NCI-H345 treated with DMSO at 0.1 percent for 48 hours (cell line): ENCODE measurements around the gene RUFY2.
"Not testable (repeated sequence)": the region's sequence is repeated elsewhere in the genome, so short reads cannot be mapped to it uniquely, and the experiment has no call there.

Experiments used
- DNase-seq: peaks from one replicate; lab custom pipeline; 2025; ENCODE audit not compliant: unreplicated experiment; lab: John Stamatoyannopoulos, UW

Gene RUFY2, protein sequence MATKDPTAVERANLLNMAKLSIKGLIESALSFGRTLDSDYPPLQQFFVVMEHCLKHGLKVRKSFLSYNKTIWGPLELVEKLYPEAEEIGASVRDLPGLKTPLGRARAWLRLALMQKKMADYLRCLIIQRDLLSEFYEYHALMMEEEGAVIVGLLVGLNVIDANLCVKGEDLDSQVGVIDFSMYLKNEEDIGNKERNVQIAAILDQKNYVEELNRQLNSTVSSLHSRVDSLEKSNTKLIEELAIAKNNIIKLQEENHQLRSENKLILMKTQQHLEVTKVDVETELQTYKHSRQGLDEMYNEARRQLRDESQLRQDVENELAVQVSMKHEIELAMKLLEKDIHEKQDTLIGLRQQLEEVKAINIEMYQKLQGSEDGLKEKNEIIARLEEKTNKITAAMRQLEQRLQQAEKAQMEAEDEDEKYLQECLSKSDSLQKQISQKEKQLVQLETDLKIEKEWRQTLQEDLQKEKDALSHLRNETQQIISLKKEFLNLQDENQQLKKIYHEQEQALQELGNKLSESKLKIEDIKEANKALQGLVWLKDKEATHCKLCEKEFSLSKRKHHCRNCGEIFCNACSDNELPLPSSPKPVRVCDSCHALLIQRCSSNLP

DNA sequence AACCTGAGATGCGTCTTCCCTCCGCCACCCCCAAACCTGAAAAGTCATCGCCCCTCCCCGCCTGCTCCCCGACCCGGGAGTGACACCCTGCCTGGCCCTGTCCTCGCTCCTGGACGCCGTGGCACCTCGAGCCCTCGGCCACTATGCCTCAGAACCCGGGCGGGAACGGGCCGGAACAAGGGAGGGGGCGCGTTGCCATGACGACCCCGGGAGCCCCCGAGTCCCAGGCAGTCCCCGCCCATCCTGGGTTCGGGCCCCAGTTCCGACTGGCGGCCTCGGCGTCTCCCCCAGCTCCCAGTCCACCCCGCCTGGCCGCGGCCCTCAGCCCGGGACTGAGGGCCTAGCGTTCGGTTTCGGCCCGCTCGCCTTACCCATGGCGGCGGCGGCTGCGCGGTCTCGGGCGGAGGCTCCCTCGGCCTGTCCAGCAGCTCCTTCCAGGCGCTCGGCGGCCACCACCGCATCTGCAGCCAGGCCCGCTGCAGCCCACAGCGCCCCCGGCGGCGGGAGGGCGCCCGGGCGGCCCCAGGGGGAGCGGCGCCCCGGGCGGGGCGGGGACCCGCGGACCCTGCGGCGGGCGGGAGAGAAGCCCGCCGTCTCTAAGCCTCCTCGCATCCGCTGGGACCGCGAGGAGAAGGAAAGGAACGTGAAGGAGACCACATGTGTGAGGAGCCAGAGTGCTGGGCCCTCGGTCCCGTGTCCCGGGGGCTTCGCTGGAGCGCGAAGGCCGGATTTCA, at the start of gene RUFY2:
RUFY2 (minus strand) TSS at position 463 of the 734 bp plus-strand sequence; CDS start at position 375, 88 bp downstream.
- DNase-seq, result peak; percentile 43

DNA sequence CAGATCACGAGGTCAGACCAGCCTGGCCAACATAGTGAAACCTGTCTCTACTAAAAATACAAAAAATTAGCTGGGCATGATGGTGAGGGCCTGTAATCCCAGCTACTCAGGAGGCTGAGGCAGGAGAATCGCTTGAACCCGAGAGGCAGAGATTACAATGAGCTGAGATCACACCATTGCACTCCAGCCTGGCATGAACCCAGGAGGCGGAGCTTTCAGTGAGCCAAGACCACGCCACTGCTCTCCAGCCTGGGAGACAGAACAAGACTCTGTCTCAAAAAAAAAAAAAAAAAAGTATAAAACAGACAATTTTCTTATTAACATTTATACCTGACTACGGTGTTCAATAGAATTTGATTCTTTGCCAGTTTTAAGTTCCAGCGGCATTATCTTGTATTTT, 42.6 kb upstream of the RUFY2 start:
- not testable (repeated sequence) for DNase-seq

DNA sequence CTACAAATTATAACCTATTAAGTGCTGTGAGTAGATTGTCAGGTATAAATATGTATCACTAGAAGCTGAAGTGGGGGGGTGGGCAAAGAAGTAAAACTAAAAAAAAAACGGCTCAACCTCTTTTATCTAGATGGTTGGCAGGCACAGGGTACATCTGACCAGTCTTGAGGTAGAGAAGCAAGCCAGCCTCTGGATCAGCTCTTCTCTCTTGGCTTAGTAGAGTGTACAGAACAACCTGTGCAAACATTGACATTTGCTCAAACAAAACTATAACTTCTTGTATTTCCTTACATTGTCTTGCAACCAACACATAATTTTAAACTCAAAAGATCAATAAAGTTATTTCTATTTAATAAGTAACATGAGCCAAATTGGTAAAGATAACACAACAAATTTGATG, 39.1 kb upstream of the RUFY2 start:
- no peak for DNase-seq

GRCh38 chr10:68442971-68443370, 35.9 kb upstream of the RUFY2 start:
- DNase-seq, result no peak

DNA sequence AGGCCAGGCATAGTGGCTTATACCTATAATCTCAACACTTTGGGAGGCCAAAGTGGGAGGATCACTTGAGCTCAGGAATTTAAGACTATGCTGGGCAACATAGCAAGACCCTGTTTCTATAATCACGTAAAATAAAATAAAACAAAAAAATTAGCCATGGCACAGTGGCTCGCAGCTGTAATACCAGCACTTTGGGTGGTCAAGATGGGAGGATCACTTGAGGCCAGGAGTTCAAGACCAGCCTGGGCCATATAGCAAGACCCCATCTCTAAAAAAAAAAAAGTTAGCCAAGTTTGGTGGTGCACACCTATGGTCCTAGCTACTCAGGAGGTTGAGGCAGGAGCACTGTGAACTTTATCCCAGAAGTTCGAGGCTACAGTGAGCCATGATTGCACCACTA, 33.8 kb upstream of the RUFY2 start:
- DNase-seq, result no peak

DNA sequence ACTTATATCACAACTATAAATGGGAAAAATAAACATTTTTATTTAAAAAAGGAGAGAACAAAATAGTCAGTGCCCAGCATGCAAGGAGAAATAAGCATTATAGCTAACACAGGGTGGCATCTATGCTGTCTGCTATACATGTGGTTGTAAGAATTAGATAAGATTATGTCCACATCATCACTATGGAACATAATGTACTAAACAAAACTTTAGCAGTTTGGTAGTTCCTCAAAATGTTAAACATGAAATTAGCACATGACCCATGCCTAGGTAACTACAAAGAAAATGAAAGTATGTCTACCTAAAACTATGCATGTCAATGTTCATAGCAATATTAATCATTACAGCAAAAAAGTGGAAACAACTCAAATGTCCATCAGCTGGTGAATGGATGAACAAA, 28.7 kb upstream of the RUFY2 start:
- no peak for DNase-seq

DNA sequence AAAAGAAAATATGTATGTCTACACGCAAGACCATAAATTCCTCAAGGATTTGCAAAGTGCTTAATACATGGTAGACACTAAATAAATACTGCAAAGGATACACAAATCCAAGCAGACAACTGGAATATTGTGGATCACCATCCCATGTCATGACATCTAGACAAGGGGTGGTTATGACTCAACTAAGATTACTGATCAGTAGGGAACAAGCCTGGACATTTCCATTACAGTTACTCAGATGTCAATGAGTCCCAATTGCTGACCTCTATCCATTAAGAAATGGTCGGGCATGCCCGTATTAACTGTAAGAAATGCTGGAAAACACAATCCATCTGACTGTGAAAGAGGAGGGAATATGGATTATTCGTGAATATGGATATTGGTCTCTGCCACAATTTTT, 27.6 kb upstream of the RUFY2 start:
- DNase-seq, result no peak

DNA sequence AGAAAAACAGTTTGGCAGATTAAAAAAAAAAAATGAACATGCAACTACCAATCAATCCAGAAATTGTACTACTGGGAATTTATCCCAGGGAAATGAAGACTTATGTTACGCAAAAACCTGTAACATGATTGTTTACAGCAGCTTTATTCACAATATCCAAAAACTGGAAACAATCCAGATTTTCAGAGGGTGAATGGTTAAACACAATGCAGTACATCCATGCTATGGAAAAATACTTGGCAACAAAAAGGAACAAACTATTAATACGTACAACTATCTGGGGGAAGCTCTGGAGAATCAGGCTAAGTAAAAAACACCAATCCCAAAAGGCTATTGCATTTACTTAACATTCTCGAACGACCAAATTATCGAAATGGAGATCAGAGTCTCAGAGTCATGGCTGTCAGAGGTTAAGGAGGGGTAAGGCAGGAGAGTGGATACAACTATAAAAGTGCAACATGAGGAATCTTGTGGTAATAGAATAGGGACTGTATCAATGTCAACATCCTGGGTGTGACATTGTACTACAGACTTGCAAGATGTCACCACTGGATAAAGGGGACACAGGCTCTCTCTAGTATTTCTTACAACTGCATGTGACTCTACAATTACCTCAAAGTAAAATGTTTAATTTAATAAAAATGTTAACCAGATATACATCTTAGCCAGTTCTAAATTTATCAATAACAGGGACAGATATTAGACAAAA, 21.5 kb upstream of the RUFY2 start:
- no peak for DNase-seq

GRCh38 chr10:68424454-68425014, 17.5 kb upstream of the RUFY2 start:
- no peak for DNase-seq

DNA sequence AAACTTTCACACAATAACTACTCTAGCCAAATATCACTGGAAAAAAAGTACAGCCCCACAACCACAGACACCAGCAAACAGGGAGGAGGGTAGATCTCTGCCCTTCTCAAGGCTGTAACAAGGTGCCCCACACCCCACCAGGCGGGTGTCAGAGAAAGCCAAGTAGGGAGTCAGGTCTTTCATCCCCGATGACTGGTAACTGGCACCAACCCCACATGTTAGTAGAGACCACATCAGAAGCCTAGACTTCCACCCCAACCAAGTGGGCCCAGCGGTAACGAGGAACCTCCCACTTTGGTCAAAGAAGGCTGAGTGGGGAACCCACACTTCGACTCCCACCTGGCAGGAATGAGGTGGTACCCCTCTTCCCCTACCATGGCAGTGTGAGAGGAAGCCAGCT, 16.4 kb upstream of the RUFY2 start:
- DNase-seq, result no peak

GRCh38 chr10:68419376-68419775, 12.3 kb upstream of the RUFY2 start:
- DNase-seq, result no peak

DNA sequence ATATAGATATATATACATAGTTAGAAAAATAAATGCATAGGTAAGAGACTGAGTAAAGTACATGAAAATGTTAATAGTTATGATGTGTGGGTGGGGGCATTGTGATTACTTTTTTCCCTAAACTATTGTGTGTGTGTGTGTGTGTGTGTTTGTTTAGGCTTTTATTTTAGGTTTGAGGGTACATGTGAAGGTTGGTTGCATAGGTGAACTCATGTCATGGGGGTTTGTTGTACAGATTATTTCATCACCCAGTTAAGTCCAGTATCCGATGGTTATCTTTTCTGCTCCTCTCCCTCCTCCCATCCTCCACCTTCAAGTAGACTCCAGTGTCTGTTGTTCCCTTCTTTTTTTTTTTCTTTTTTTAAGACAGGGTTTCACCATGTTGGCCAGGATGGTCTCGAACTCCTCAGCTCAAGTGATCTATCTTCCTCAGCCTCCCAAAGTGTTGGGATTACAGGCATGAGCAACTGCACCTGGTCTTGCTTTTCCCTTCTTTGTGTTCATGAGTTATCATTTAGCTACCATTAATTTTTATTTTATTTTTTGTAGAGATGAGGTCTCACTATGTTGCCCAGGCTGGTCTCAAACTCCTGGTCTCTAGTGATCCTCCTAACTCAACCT, 1.9 kb upstream of the RUFY2 start:
- no peak for DNase-seq

- DNase-seq, result peak; percentile 13
Measured at GRCh38 chr10:68406111-68406814, 814 bp downstream of the RUFY2 start.

GRCh38 chr10:68403701-68404100, 3.4 kb downstream of the RUFY2 start:
- DNase-seq, result no peak

GRCh38 chr10:68402276-68402675, 4.8 kb downstream of the RUFY2 start:
- DNase-seq, result no peak

- no peak for DNase-seq
Measured at GRCh38 chr10:68397005-68397404, 10.1 kb downstream of the RUFY2 start.

DNA sequence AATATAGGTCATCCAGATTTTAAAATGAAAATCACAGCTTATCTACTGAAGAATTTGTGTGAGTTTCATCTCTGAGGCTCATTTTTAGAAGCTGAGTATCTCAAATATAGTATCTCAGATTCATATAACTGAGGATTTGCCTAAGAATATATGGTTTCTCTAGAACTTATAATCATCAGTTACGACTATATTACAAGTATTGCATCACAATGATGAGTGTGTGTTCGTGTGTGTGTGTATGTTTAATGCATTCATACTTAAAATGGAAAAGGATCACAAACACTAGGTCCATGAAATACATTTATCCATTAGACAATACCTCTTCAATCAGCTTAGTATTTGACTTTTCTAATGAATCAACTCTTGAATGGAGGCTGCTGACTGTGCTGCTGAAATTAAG, 21.3 kb downstream of the RUFY2 start:
- no peak for DNase-seq

GRCh38 chr10:68371604-68372003, 35.5 kb downstream of the RUFY2 start:
- DNase-seq, result no peak

DNA sequence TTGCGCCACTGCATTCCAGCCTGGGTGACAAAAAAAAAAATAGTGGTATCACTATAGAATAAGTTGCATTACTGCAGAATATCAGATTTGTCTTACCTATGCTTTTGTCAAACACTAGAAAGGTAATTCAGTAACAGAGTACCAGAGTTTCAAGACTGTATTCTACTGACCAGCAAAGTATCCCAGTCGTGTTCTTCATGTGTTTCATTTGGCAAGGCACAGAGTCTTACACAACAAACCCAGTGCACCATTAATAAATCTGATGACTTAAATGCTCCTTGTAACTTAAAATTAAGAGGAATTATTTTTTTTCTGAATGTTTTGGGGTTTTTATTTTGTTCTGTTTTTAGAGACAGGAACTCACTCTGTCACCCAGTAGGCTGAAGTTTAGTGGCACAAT, 40.0 kb downstream of the RUFY2 start:
- DNase-seq, result no peak

DNA sequence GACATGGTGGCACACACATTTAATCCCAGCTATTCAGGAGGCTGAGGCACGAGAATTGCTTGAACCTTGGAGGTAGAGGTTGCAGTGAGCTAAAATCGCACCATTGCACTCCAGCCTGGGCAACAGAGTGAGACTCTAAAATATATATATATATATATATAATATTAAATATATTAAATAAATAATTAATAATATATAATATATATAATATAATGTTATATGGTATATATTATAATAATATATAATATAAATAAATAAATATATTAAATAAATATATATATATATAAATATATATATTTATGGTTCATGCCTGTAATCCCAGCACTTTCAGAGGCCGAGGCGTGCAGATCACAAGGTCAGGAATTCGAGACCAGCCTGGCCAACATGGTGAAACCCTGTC, 40.5 kb downstream of the RUFY2 start:
- no peak for DNase-seq
